Ishikawa (cell line): ENCODE results near the gene SERPINE3.

Source experiments
- CEBPB ChIP-seq: IDR thresholded peaks from 2 replicates; pipeline ENCODE4 v1.6.1; 2012
- CREB1 ChIP-seq: IDR thresholded peaks from 2 replicates; pipeline ENCODE4 v1.6.1; 2012; ENCODE audit warnings: low read depth
- EGR1 ChIP-seq: IDR thresholded peaks from 2 replicates; pipeline ENCODE4 v1.6.1; 2012
- EP300 ChIP-seq: IDR thresholded peaks from 2 replicates; pipeline ENCODE4 v1.6.1; 2012; ENCODE audit warnings: borderline replicate concordance
- FOXM1 ChIP-seq: IDR thresholded peaks from 2 replicates; pipeline ENCODE4 v1.6.1; 2012; ENCODE audit warnings: low read depth, borderline replicate concordance
- NFIC ChIP-seq: IDR thresholded peaks from 2 replicates; pipeline ENCODE4 v1.6.1; 2012
- RAD21 ChIP-seq: IDR thresholded peaks from 2 replicates; pipeline ENCODE4 v1.6.1; 2012; ENCODE audit warnings: low read depth
- TAF1 ChIP-seq: IDR thresholded peaks from 2 replicates; pipeline ENCODE4 v1.6.1; 2012; ENCODE audit warnings: low read depth, mild to moderate bottlenecking
- TCF12 ChIP-seq: IDR thresholded peaks from 2 replicates; pipeline ENCODE4 v1.6.1; 2012; ENCODE audit warnings: low read depth
- TEAD4 ChIP-seq: IDR thresholded peaks from 2 replicates; pipeline ENCODE4 v1.6.1; 2012
- YY1 ChIP-seq: IDR thresholded peaks from 2 replicates; pipeline ENCODE4 v1.6.1; 2012; ENCODE audit warnings: low read depth
- ZBTB7A ChIP-seq: IDR thresholded peaks from 2 replicates; pipeline ENCODE4 v1.6.1; 2012; ENCODE audit warnings: low read depth
- TF ChIP-seq, protein P1 (sequence below): IDR thresholded peaks from 2 replicates; pipeline ENCODE4 v1.6.1; 2012
- TF ChIP-seq, protein P2 (sequence below): IDR thresholded peaks from 2 replicates; pipeline ENCODE4 v1.6.1; 2012
- TF ChIP-seq, protein P3 (sequence below): IDR thresholded peaks from 2 replicates; pipeline ENCODE4 v1.6.1; 2012; ENCODE audit warnings: low read depth, mild to moderate bottlenecking

The SERPINE3 gene

DNA sequence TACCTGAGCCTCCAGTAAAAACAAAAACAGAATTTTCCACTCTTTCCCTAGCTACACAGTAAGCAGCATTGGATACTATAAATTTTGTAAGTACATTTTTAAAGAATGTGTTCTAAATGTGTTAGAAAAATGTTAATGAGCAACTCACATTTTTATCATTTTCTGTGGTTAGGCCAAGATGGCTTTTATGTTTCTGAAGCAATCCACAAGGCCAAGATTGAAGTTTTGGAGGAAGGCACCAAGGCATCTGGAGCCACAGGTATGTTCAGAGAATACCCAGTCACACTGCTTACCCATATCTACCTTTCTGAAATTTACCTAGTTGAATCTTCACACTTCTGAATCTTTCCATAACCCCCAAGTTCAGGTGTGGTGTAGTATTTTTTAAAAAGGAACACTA lies 21.6 kb downstream of the SERPINE3 start:
- TF ChIP-seq TCF12 (no peak), TAF1 (no peak), CEBPB (no peak), TEAD4 (no peak), CREB1 (no peak), YY1 (no peak), EGR1 (no peak), EP300 (no peak), NFIC (no peak)
- TF ChIP-seq, protein P1, sequence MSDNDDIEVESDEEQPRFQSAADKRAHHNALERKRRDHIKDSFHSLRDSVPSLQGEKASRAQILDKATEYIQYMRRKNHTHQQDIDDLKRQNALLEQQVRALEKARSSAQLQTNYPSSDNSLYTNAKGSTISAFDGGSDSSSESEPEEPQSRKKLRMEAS, result no peak
- TF ChIP-seq, protein P2, sequence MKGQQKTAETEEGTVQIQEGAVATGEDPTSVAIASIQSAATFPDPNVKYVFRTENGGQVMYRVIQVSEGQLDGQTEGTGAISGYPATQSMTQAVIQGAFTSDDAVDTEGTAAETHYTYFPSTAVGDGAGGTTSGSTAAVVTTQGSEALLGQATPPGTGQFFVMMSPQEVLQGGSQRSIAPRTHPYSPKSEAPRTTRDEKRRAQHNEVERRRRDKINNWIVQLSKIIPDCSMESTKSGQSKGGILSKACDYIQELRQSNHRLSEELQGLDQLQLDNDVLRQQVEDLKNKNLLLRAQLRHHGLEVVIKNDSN, result no peak

DNA sequence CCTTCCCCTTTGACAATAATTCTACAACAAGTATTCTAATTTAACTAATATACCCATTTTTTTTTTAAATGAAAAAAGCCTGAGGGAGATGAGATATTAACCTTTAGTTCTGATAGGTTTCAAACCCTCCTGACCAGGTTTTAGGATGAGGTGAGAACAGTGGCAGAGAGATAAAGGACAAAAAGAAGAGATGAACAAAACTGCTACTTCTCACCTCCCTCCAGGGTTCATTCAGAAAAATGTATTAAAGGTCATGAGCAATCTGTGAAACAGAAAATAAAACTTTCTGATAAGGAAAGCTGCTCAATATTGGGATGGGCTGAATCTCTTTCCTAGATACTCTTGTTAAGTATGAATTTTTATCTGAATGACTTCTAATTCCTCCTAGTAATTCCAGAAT lies 24.1 kb downstream of the SERPINE3 start:
- TF ChIP-seq TAF1 (no peak), EP300 (no peak), TEAD4 (no peak), ZBTB7A (no peak), EGR1 (no peak), NFIC (no peak), TCF12 (no peak), FOXM1 (no peak), YY1 (no peak), CREB1 (no peak), RAD21 (no peak), CEBPB (no peak)
- TF ChIP-seq, protein P2, result no peak
- TF ChIP-seq, protein P3, sequence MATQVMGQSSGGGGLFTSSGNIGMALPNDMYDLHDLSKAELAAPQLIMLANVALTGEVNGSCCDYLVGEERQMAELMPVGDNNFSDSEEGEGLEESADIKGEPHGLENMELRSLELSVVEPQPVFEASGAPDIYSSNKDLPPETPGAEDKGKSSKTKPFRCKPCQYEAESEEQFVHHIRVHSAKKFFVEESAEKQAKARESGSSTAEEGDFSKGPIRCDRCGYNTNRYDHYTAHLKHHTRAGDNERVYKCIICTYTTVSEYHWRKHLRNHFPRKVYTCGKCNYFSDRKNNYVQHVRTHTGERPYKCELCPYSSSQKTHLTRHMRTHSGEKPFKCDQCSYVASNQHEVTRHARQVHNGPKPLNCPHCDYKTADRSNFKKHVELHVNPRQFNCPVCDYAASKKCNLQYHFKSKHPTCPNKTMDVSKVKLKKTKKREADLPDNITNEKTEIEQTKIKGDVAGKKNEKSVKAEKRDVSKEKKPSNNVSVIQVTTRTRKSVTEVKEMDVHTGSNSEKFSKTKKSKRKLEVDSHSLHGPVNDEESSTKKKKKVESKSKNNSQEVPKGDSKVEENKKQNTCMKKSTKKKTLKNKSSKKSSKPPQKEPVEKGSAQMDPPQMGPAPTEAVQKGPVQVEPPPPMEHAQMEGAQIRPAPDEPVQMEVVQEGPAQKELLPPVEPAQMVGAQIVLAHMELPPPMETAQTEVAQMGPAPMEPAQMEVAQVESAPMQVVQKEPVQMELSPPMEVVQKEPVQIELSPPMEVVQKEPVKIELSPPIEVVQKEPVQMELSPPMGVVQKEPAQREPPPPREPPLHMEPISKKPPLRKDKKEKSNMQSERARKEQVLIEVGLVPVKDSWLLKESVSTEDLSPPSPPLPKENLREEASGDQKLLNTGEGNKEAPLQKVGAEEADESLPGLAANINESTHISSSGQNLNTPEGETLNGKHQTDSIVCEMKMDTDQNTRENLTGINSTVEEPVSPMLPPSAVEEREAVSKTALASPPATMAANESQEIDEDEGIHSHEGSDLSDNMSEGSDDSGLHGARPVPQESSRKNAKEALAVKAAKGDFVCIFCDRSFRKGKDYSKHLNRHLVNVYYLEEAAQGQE, result no peak

DNA sequence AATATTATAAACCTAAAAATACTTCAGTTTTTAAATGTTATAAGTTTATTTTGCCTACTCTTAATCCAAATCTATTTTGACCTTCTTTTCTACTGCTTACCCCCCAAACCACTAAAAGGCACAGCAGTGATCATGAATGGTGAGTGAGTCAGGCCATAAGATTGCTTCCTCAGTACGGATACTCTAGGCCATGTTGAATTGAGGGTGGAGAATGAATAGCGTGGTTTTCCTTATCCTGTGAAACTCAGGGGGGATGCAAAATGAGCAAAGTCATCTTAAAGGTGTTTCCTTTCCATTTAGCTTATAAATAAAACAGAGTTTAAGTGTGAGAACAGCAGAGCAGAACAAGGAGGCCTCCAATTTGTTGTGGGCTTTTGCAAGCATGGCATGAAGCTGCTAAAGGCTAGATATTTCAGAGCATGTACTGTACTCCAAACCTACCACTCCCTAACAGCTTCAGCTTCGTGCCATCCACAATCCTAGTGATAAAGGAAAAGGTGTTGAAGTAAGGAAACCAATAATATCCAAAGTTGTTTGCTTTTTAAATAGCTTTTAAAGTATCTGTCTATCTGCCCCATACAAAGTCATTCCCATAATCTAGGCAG lies 25.0 kb downstream of the SERPINE3 start:
- TF ChIP-seq CREB1 (no peak), CEBPB (no peak)

DNA sequence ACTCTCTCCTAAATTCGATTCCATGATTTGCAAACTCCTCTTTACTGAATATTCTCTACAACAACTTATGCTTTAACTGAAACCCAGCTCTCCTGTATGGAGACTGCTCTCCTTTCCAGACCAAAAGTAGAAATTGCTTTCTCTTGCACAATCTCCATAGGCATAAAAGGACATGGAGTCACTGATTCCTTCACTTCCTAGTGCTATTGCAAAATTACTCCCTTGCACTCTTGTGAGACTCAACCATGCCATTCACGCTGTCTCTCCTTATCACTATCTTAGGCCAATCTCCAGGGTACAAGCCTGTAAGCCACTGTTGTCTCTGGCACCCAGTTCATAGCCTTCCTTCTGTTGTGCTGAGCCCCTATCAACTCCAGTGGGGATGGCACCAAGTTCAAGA lies 30.6 kb downstream of the SERPINE3 start:
- TF ChIP-seq EP300 (no peak), FOXM1 (no peak), TAF1 (no peak), ZBTB7A (no peak), CEBPB (no peak), NFIC (no peak), TCF12 (no peak), YY1 (no peak), TEAD4 (no peak)
- TF ChIP-seq, protein P1, result no peak
- TF ChIP-seq, protein P3, result no peak

DNA sequence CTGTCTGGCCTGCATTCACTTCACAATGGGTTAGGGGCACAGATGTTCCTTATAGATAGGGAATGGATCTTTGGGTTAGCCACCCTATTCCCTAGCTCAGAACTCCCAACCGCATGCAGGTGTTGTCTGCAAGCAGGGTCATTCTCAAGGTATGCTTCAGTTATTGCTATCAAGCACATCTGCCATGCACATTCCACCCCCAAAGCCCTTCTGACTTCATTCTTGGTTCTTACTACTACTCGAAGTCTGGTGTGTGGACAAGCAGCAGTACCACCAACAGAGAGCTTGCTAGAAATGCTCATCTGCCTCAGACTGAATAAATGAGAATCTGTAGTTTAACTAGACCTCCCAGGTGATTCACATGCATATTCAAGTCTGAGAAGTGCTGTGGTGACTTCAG lies 31.3 kb downstream of the SERPINE3 start:
- no peak for TF ChIP-seq TCF12
- TF ChIP-seq, protein P1, result no peak
- no peak for TF ChIP-seq TAF1
- no peak for TF ChIP-seq YY1
- no peak for TF ChIP-seq EP300
- TF ChIP-seq CREB1, result no peak
- no peak for TF ChIP-seq NFIC
- TF ChIP-seq TEAD4, result no peak
- no peak for TF ChIP-seq EGR1
- no peak for TF ChIP-seq ZBTB7A
- TF ChIP-seq, protein P3, result no peak
